HepG2 (cell line): ENCODE measurements around the gene FBRSL1. TPM values are rescaled to one million over a fixed set of nuclear protein-coding genes. Genes with fewer than 3 reads are reported as not detected.
A peak's percentile ranks its signal among the peaks of the same experiment; 100 is the strongest.

Source experiments
- AKAP8 ChIP-seq: sonication (generic); formaldehyde crosslinking; IDR thresholded peaks from 2 replicates; pipeline ENCODE4 v1.5.1; 2020; ENCODE audit warnings: mild to moderate bottlenecking, missing genetic modification reagents
- CERS6 ChIP-seq: sonication (generic); formaldehyde crosslinking; IDR thresholded peaks from 2 replicates; pipeline ENCODE4 v1.5.0; 2020; ENCODE audit warnings: missing genetic modification reagents
- EP300 ChIP-seq, 3 experiments: sonication (generic) in 1 of 3; formaldehyde crosslinking in 1 of 3; IDR thresholded peaks; 2 replicates each; pipeline versions ENCODE4 v1.5.1 to v1.6.1; 2011 to 2020; ENCODE audit warnings: low read depth in 2 of 3, low read length in 2 of 3, borderline replicate concordance in 1 of 3, improper control_type of control experiment in 1 of 3, mild to moderate bottlenecking in 1 of 3, missing genetic modification reagents in 1 of 3, moderate library complexity in 1 of 3
- GABPA ChIP-seq, 2 experiments: IDR thresholded peaks; 2 replicates each; pipeline ENCODE4 v1.6.1; 2011 to 2016; ENCODE audit warnings: low read depth in 2 of 2, low read length in 1 of 2, missing biosample characterization in 1 of 2, missing genetic modification characterization in 1 of 2
- MEIS2 ChIP-seq: sonication (generic); formaldehyde crosslinking; IDR thresholded peaks from 2 replicates; pipeline ENCODE4 v1.9.0; 2021; ENCODE audit warnings: mild to moderate bottlenecking, missing genetic modification reagents
- NR2F6 ChIP-seq, 2 experiments: IDR thresholded peaks; 2 replicates each; pipeline ENCODE4 v1.6.1; 2016; ENCODE audit warnings: antibody characterized with exemption in 1 of 2, mild to moderate bottlenecking in 1 of 2
- PBX3 ChIP-seq: sonication (generic); formaldehyde crosslinking; IDR thresholded peaks from 2 replicates; pipeline ENCODE4 v1.8.1; 2023; ENCODE audit warnings: missing genetic modification reagents, inconsistent platforms, borderline replicate concordance
- RAD21 ChIP-seq: fragments of 450-650 bp; formaldehyde crosslinking; IDR thresholded peaks from 2 replicates; pipeline ENCODE4 v1.5.0; 2020; ENCODE audit warnings: mild to moderate bottlenecking
- SNAI1 ChIP-seq: sonication (generic); formaldehyde crosslinking; IDR thresholded peaks from 2 replicates; pipeline ENCODE4 v1.5.0; 2020; ENCODE audit warnings: mild to moderate bottlenecking, missing genetic modification reagents, borderline replicate concordance
- TAF1 ChIP-seq: sonication (generic); formaldehyde crosslinking; IDR thresholded peaks from 2 replicates; pipeline ENCODE4 v1.4.0; 2020; ENCODE audit warnings: missing genetic modification reagents
- THRA ChIP-seq: sonication (generic); formaldehyde crosslinking; IDR thresholded peaks from 2 replicates; pipeline ENCODE4 v1.4.0; 2020; ENCODE audit warnings: missing genetic modification reagents, borderline replicate concordance
- ZBTB3 ChIP-seq: sonication (generic); formaldehyde crosslinking; IDR thresholded peaks from 2 replicates; pipeline ENCODE4 v1.4.0; 2020; ENCODE audit warnings: low read depth, mild to moderate bottlenecking, moderate library complexity, missing genetic modification reagents, borderline replicate concordance
- ZBTB42 ChIP-seq: sonication (generic); formaldehyde crosslinking; IDR thresholded peaks from 2 replicates; pipeline ENCODE4 v1.5.0; 2020; ENCODE audit warnings: mild to moderate bottlenecking, missing genetic modification reagents
- ZC3H4 ChIP-seq: sonication (generic); formaldehyde crosslinking; IDR thresholded peaks from 2 replicates; pipeline ENCODE4 v1.4.0; 2020; ENCODE audit warnings: missing genetic modification reagents, borderline replicate concordance
- ZNF44 ChIP-seq: sonication (generic); formaldehyde crosslinking; IDR thresholded peaks from 2 replicates; pipeline ENCODE4 v1.5.1; 2020; ENCODE audit warnings: mild to moderate bottlenecking, missing genetic modification reagents
- ZNF660 ChIP-seq: sonication (generic); formaldehyde crosslinking; IDR thresholded peaks from 2 replicates; pipeline ENCODE4 v1.5.1; 2020; ENCODE audit warnings: mild to moderate bottlenecking, low read depth, missing genetic modification reagents, borderline replicate concordance
- polyA plus RNA-seq, 8 experiments: library from polyadenylated mRNA; depleted of rRNA in 3 of 8; stranded (reverse) in 7 of 8; unstranded in 1 of 8; fragments of >200 nt; fragmentation: Illumina TruSeq in 4 of 8; extraction: Trizol in 4 of 8; gene quantifications; 2 replicates each; pipeline versions ENCODE4 v1.2.1 to v1.2.3, GENCODE V29; 2011 to 2016; ENCODE audit warnings: low read depth in 4 of 8, missing spikeins in 1 of 8, mixed read lengths in 1 of 8; ENCODE audit not compliant: insufficient read depth in 1 of 8
- total RNA-seq, 5 experiments: library from RNA; depleted of rRNA; stranded (reverse); fragments of >200 nt; fragmentation: Illumina TruSeq; extraction: Trizol; gene quantifications; 2 replicates each; pipeline ENCODE4 v1.2.3, GENCODE V29; 2016; ENCODE audit warnings: low read depth in 1 of 5

The FBRSL1 gene
- total and polyA plus RNA-seq, 2 of the 13 experiments (the other 11 are each of a cell fraction or from before 2014, with no cell fraction given), result 3.6 to 7.9 TPM

- TF ChIP-seq THRA (no peak), ZC3H4 (CRISPR knock-in tag) (no peak), TAF1 (CRISPR knock-in tag) (peak; percentile 34; the same call in 1 of the 2 replicates), SNAI1 (no peak), AKAP8 (no peak), RAD21 (peak; percentile 22; the same call in 1 of the 2 replicates), CERS6 (CRISPR knock-in tag) (no peak), ZNF660 (CRISPR knock-in tag) (no peak), MEIS2 (CRISPR knock-in tag) (no peak), PBX3 (CRISPR knock-in tag) (no peak), ZBTB42 (no peak), NR2F6 (IDR thresholded peaks at IDR 0.05) (no peak), NR2F6 (CRISPR knock-in tag; IDR thresholded peaks at IDR 0.05) (no peak), EP300 (IDR thresholded peaks at IDR 0.05; ENCODE audit: low read depth in 2 of 2, low read length in 2 of 2) (no peak), EP300 (CRISPR knock-in tag; IDR thresholded peaks at IDR 0.05; ENCODE audit: borderline replicate concordance) (no peak), ZBTB3 (CRISPR knock-in tag) (no peak), GABPA (IDR thresholded peaks at IDR 0.05; ENCODE audit: low read depth, low read length) (no peak), GABPA (CRISPR knock-in tag; IDR thresholded peaks at IDR 0.05; ENCODE audit: low read depth) (peak; percentile 70), ZNF44 (CRISPR knock-in tag) (no peak)
Observed at GRCh38 chr12:132489602-132490266, at the start of gene FBRSL1 (continued).
